GM23338 (cell line): Measurements from ENCODE around the gene PRAMEF1. TPM values are rescaled to one million over a fixed set of nuclear protein-coding genes. Genes with fewer than 3 reads are reported as not detected.

Experiments
- ATAC-seq: fragments of 200-7000 bp; cut with Tn5 transposase; 3 replicates; pipeline ENCODE4 v1.9.1; 2020
- DNase-seq: peaks from one replicate; pipeline ENCODE4 v3.0.0-alpha.2; 2015; ENCODE audit warnings: low spot score
- H2AFZ ChIP-seq: fragments of 200-600 bp; sonication (generic); 2 replicates; pipeline ENCODE4 v1.8.0; 2016; ENCODE audit warnings: antibody characterized with exemption, mild to moderate bottlenecking, moderate library complexity
- H3F3A ChIP-seq: fragments of 200-600 bp; sonication (generic); replicated peaks from 2 replicates; pipeline ENCODE4 v1.8.0; 2017; ENCODE audit warnings: antibody characterized with exemption, mixed run types, low read depth
- H3K27ac ChIP-seq: fragments of 200-600 bp; sonication (generic); 2 replicates; pipeline ENCODE4 v1.6.1; 2016; ENCODE audit warnings: low read depth
- H3K27me3 ChIP-seq: fragments of 200-600 bp; sonication (generic); 2 replicates; pipeline ENCODE4 v1.8.0; 2016; ENCODE audit warnings: mild to moderate bottlenecking, mixed run types, moderate library complexity; ENCODE audit not compliant: insufficient read depth
- H3K36me3 ChIP-seq: fragments of 200-600 bp; sonication (generic); 2 replicates; pipeline ENCODE4 v1.8.0; 2016; ENCODE audit warnings: mild to moderate bottlenecking; ENCODE audit not compliant: insufficient read depth
- H3K4me1 ChIP-seq: fragments of 200-600 bp; sonication (generic); 2 replicates; pipeline ENCODE4 v1.8.0; 2016; ENCODE audit warnings: mild to moderate bottlenecking, moderate library complexity; ENCODE audit not compliant: insufficient read depth
- H3K4me2 ChIP-seq: fragments of 200-600 bp; sonication (generic); 2 replicates; pipeline ENCODE4 v1.7.1; 2017; ENCODE audit warnings: mixed run types
- H3K4me3 ChIP-seq: fragments of 200-600 bp; sonication (generic); 2 replicates; pipeline ENCODE4 v1.6.1; 2016; ENCODE audit warnings: mixed run types
- H3K79me2 ChIP-seq: fragments of 200-600 bp; sonication (generic); replicated peaks from 2 replicates; pipeline ENCODE4 v1.8.0; 2017; ENCODE audit warnings: mild to moderate bottlenecking; ENCODE audit not compliant: insufficient read depth
- H3K9me2 ChIP-seq: fragments of 200-600 bp; sonication (generic); 2 replicates; pipeline ENCODE4 v1.8.0; 2017; ENCODE audit not compliant: insufficient read depth
- H4K20me1 ChIP-seq: fragments of 200-600 bp; sonication (generic); replicated peaks from 2 replicates; pipeline ENCODE4 v1.8.0; 2017; ENCODE audit warnings: mild to moderate bottlenecking; ENCODE audit not compliant: insufficient read depth
- H3K27ac Mint-ChIP-seq: 2 replicates; pipeline ENCODE4 v1.8.0; 2020; ENCODE audit warnings: inconsistent platforms, mild to moderate bottlenecking, moderate library complexity, mixed read lengths
- H3K27me3 Mint-ChIP-seq: 3 replicates; pipeline ENCODE4 v1.8.0; 2022; ENCODE audit warnings: low read depth, mild to moderate bottlenecking, moderate library complexity, mixed read lengths, inconsistent platforms; ENCODE audit not compliant: insufficient read depth, poor library complexity
- H3K36me3 Mint-ChIP-seq: 3 replicates; pipeline ENCODE4 v1.8.0; 2021; ENCODE audit warnings: low read depth, mild to moderate bottlenecking, inconsistent platforms, moderate library complexity, mixed read lengths
- H3K4me1 Mint-ChIP-seq: 3 replicates; pipeline ENCODE4 v1.8.0; 2020; ENCODE audit warnings: mild to moderate bottlenecking, inconsistent platforms, mixed read lengths
- H3K4me3 Mint-ChIP-seq: 3 replicates; pipeline ENCODE4 v1.8.0; 2021; ENCODE audit warnings: moderate library complexity, mild to moderate bottlenecking, inconsistent platforms, mixed read lengths
- H3K9me3 Mint-ChIP-seq: 3 replicates; pipeline ENCODE4 v1.8.0; 2020; ENCODE audit warnings: moderate library complexity, mild to moderate bottlenecking, inconsistent platforms, mixed read lengths
- CTCF ChIP-seq, 2 experiments: fragments of 200-600 bp in 1 of 2; sonication (generic) in 1 of 2; conservative IDR thresholded peaks; 2 replicates each; pipeline versions ENCODE4 v1.5.1 to v1.6.1; 2016 to 2017; ENCODE audit warnings: antibody characterized with exemption in 2 of 2, low read depth in 2 of 2, mild to moderate bottlenecking in 2 of 2, moderate library complexity in 1 of 2
- ETS1 ChIP-seq: IDR thresholded peaks from 2 replicates; pipeline ENCODE4 v1.6.1; 2016; ENCODE audit warnings: antibody characterized with exemption
- EZH2 ChIP-seq: fragments of 200-600 bp; sonication (generic); IDR thresholded peaks from one replicate; pipeline ENCODE4 v1.8.0; 2017; ENCODE audit warnings: antibody characterized with exemption, mild to moderate bottlenecking, low read depth; ENCODE audit not compliant: unreplicated experiment
- EZH2phosphoT487 ChIP-seq: fragments of 200-600 bp; sonication (generic); IDR thresholded peaks from one replicate; pipeline ENCODE4 v1.8.1; 2018; ENCODE audit warnings: antibody characterized with exemption; ENCODE audit not compliant: unreplicated experiment
- JUNB ChIP-seq: IDR thresholded peaks from one replicate; pipeline ENCODE4 v1.6.1; 2016; ENCODE audit warnings: antibody characterized with exemption; ENCODE audit not compliant: unreplicated experiment
- NANOG ChIP-seq: IDR thresholded peaks from 2 replicates; pipeline ENCODE4 v1.6.1; 2016; ENCODE audit warnings: antibody characterized with exemption, borderline replicate concordance
- POLR2AphosphoS5 ChIP-seq: IDR thresholded peaks from 2 replicates; pipeline ENCODE4 v1.6.1; 2016; ENCODE audit warnings: antibody characterized with exemption, low read depth
- STAT1 ChIP-seq: IDR thresholded peaks from one replicate; pipeline ENCODE4 v1.6.1; 2016; ENCODE audit warnings: antibody characterized with exemption; ENCODE audit not compliant: unreplicated experiment
- ZNF331 ChIP-seq: fragments of 250-450 bp; sonication (Bioruptor Pico); IDR thresholded peaks from 2 replicates; pipeline ENCODE4 v1.5.0; 2020; ENCODE audit warnings: low read depth, mild to moderate bottlenecking, moderate library complexity
- ZNF462 ChIP-seq: fragments of 250-450 bp; sonication (Bioruptor Pico); IDR thresholded peaks from 2 replicates; pipeline ENCODE4 v1.5.0; 2020; ENCODE audit warnings: mild to moderate bottlenecking, moderate library complexity
- polyA plus RNA-seq: library from polyadenylated mRNA; unstranded; fragments of >200 nt; fragmentation: Nextera tagmentation; extraction: Ambion mirVana; gene quantifications from 2 replicates; pipeline ENCODE4 v1.2.1, GENCODE V29; 2016
- total RNA-seq: library from RNA; depleted of rRNA; stranded (reverse); fragments of >200 nt; shearing (Covaris generic); gene quantifications from 2 replicates; pipeline ENCODE4 v1.2.3, GENCODE V29; 2014

Gene PRAMEF1
- total and polyA plus RNA-seq, 2 experiments from 2014 or later: not detected

- Histone ChIP-seq H3F3A (no peaks in the 10 kb centered on the region), H2AFZ (no peak overlapping the region), H3K27ac (no peak overlapping the region), H3K79me2 (no peaks in the 10 kb centered on the region), H3K9me2 (no peaks in the 10 kb centered on the region), H3K27me3 (no peaks in the 10 kb centered on the region), H4K20me1 (no peaks in the 10 kb centered on the region), H3K4me3 (no peak overlapping the region), H3K4me2 (no peak overlapping the region), H3K4me1 (no peaks in the 10 kb centered on the region), H3K36me3 (no peaks in the 10 kb centered on the region)
- DNase-seq: peak; percentile 70
- no peaks in the 10 kb centered on the region; the same call in 2 of the 3 replicates for H3K36me3 Mint-ChIP-seq
- H3K27me3 Mint-ChIP-seq: peaks cover 5% of the 10 kb centered on the region
- H3K4me1 Mint-ChIP-seq: peaks cover 5% of the 10 kb centered on the region; the same call in 2 of the 3 replicates
- peak; percentile 92 for ATAC-seq
- H3K9me3 Mint-ChIP-seq: no peaks in the 10 kb centered on the region; the same call in 2 of the 3 replicates
- H3K4me3 Mint-ChIP-seq: no peak overlapping the region
- peak; percentile 45 to 58 for TF ChIP-seq CTCF (conservative IDR thresholded peaks at IDR 0.05; ENCODE audit: low read depth in 2 of 2)
- TF ChIP-seq POLR2AphosphoS5: no peak
- no peak overlapping the region for H3K27ac Mint-ChIP-seq
These were observed 30.9 kb upstream of the PRAMEF1 start for GRCh38 chr1:12760256-12760795.

GRCh38 chr1:12761781-12762180 lies 29.4 kb upstream of the PRAMEF1 start:
- H3K36me3 ChIP-seq: no peaks in the 10 kb centered on the region
- Mint-ChIP-seq H3K27ac (no peak overlapping the region), H3K9me3 (no peaks in the 10 kb centered on the region; the same call in 2 of the 3 replicates), H3K4me3 (no peak overlapping the region), H3K27me3 (peaks cover 5% of the 10 kb centered on the region), H3K36me3 (no peaks in the 10 kb centered on the region; the same call in 2 of the 3 replicates), H3K4me1 (peaks cover 5% of the 10 kb centered on the region; the same call in 2 of the 3 replicates)
- H3K4me3 ChIP-seq: no peak overlapping the region
- H3K4me1 ChIP-seq: no peaks in the 10 kb centered on the region
- no peaks in the 10 kb centered on the region for H3K79me2 ChIP-seq
- H3K27ac ChIP-seq: no peak overlapping the region
- no peaks in the 10 kb centered on the region for H3K27me3 ChIP-seq
- no peaks in the 10 kb centered on the region for H4K20me1 ChIP-seq
- H3F3A ChIP-seq: no peaks in the 10 kb centered on the region
- H3K9me2 ChIP-seq: no peaks in the 10 kb centered on the region
- ATAC-seq: no peak
- no peak for DNase-seq
- H3K4me2 ChIP-seq: no peak overlapping the region
- no peak overlapping the region for H2AFZ ChIP-seq
- TF ChIP-seq EZH2: no peak
- TF ChIP-seq ZNF462: no peak
- TF ChIP-seq STAT1: no peak
- no peak for TF ChIP-seq JUNB
- no peak for TF ChIP-seq EZH2phosphoT487
- no peak for TF ChIP-seq ZNF331 (CRISPR knock-in tag)
- TF ChIP-seq CTCF (conservative IDR thresholded peaks at IDR 0.05; ENCODE audit: low read depth in 2 of 2): no peak
- no peak for TF ChIP-seq POLR2AphosphoS5
- TF ChIP-seq ETS1: no peak
- TF ChIP-seq NANOG: no peak
